ENCODE measurements around the gene STOX2.

DNA sequence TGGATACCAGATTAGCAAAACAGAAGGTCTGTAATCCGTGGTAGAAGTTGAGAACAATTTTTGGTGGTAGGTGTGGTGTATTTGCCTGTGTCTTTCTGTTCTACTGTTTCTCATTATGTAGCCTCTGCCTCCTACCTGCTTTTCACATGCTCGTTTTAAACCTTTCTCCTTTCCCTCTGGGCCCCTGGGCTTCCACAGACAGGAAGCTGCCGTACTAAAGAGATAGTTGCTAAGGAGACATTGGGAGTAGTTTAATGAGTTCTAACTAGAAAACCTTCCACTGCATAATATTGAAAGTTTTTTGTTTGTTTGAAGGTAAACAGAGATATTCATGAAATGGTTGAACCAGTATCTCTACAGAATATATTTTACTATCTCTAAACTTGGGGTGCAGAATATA is 107.8 kb downstream of the STOX2 start:
- TF ChIP-seq, protein P1, sequence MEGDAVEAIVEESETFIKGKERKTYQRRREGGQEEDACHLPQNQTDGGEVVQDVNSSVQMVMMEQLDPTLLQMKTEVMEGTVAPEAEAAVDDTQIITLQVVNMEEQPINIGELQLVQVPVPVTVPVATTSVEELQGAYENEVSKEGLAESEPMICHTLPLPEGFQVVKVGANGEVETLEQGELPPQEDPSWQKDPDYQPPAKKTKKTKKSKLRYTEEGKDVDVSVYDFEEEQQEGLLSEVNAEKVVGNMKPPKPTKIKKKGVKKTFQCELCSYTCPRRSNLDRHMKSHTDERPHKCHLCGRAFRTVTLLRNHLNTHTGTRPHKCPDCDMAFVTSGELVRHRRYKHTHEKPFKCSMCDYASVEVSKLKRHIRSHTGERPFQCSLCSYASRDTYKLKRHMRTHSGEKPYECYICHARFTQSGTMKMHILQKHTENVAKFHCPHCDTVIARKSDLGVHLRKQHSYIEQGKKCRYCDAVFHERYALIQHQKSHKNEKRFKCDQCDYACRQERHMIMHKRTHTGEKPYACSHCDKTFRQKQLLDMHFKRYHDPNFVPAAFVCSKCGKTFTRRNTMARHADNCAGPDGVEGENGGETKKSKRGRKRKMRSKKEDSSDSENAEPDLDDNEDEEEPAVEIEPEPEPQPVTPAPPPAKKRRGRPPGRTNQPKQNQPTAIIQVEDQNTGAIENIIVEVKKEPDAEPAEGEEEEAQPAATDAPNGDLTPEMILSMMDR (IDR thresholded peaks at IDR 0.05), result no peak
- TF ChIP-seq EZH2 (IDR thresholded peaks at IDR 0.05) (no peak), EZH2phosphoT487 (IDR thresholded peaks at IDR 0.05) (no peak)

Data from neural progenitor cell (in vitro differentiated cells).